C4-2B (cell line): ENCODE results near the gene ABCG5.

Experiments used
- ZFX ChIP-seq: fragments of 450-650 bp; IDR thresholded peaks from 2 replicates; pipeline ENCODE4 v1.6.1; 2017
- TF ChIP-seq, protein P1 (sequence below): fragments of 450-650 bp; conservative IDR thresholded peaks from 2 replicates; pipeline ENCODE4 v1.5.1; 2017; ENCODE audit warnings: mild to moderate bottlenecking

DNA sequence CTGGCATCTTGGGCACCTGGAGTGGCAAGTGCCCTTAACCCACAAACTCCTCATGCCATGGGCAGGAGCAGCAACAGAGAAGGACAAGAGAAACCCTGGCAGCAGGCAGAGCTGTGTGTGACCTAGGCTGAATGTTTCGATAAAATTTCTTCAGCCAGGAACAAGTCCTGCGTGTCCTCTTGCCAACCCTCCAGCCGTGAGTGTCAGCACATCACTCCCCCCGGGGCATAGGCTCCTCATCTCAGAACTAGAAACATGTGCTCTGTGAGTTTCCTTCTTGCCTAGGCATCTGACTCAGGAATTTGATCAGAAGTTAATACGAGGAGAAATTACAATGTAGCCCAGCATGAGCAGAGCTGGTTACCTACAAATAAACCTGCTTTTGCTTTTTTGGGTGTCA is 2.3 kb upstream of the ABCG5 start:
- TF ChIP-seq, protein P1, sequence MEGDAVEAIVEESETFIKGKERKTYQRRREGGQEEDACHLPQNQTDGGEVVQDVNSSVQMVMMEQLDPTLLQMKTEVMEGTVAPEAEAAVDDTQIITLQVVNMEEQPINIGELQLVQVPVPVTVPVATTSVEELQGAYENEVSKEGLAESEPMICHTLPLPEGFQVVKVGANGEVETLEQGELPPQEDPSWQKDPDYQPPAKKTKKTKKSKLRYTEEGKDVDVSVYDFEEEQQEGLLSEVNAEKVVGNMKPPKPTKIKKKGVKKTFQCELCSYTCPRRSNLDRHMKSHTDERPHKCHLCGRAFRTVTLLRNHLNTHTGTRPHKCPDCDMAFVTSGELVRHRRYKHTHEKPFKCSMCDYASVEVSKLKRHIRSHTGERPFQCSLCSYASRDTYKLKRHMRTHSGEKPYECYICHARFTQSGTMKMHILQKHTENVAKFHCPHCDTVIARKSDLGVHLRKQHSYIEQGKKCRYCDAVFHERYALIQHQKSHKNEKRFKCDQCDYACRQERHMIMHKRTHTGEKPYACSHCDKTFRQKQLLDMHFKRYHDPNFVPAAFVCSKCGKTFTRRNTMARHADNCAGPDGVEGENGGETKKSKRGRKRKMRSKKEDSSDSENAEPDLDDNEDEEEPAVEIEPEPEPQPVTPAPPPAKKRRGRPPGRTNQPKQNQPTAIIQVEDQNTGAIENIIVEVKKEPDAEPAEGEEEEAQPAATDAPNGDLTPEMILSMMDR: no peak
- no peak for TF ChIP-seq ZFX
